Measurements from ENCODE around the gene HSF2BP.

DNA sequence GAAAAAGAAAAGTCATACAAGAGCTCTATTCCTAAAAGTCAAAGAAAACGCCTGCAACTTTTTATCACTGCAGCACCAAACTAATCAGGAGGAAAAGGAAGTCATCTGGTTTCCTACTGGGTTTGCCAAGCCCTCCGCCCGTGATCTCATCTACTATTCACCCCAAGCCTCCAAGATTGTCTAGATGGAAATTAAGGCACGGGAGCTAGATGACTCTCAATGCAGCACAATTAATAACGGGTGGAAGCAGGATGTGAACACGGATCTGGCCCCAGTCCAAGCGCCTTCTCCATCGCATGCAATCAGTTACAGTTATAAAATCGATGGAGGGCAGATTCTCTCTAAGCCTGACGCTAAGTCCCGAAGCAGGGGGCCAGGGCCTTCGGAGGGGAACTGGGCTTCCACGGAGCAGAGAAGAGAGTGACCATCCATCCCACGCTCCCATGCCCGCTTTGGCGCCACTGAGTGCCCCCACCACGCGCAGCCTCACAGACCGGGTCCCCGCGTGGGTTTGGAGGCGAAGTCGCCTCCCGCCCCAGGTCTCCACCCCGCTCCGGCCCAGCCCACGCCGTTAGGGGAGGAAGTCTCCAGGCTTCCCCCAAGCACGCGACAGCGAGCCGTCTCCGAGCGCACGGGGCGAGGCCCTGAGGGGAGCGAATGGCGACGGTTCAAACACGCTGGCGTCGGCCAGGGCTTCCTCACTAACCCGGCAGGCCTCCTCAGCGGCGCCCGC lies 1.8 kb downstream of the HSF2BP start:
- TF ChIP-seq, protein P1, sequence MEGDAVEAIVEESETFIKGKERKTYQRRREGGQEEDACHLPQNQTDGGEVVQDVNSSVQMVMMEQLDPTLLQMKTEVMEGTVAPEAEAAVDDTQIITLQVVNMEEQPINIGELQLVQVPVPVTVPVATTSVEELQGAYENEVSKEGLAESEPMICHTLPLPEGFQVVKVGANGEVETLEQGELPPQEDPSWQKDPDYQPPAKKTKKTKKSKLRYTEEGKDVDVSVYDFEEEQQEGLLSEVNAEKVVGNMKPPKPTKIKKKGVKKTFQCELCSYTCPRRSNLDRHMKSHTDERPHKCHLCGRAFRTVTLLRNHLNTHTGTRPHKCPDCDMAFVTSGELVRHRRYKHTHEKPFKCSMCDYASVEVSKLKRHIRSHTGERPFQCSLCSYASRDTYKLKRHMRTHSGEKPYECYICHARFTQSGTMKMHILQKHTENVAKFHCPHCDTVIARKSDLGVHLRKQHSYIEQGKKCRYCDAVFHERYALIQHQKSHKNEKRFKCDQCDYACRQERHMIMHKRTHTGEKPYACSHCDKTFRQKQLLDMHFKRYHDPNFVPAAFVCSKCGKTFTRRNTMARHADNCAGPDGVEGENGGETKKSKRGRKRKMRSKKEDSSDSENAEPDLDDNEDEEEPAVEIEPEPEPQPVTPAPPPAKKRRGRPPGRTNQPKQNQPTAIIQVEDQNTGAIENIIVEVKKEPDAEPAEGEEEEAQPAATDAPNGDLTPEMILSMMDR (IDR thresholded peaks at IDR 0.05) = no peak
- TF ChIP-seq POLR2A (IDR thresholded peaks at IDR 0.05) = no peak
